ENCODE data around the gene ATP5F1D. TPM values are rescaled to one million over a fixed set of nuclear protein-coding genes. Genes with fewer than 3 reads are reported as not detected.
A peak's percentile ranks its signal among the peaks of the same experiment; 100 is the strongest.
"Not testable (repeated sequence)": the region's sequence is repeated elsewhere in the genome, so short reads cannot be mapped to it uniquely, and the experiment has no call there.

The ATP5F1D gene
- total RNA-seq, 2 donors from 2014 or later = 40.4 to 45.1 TPM

DNA sequence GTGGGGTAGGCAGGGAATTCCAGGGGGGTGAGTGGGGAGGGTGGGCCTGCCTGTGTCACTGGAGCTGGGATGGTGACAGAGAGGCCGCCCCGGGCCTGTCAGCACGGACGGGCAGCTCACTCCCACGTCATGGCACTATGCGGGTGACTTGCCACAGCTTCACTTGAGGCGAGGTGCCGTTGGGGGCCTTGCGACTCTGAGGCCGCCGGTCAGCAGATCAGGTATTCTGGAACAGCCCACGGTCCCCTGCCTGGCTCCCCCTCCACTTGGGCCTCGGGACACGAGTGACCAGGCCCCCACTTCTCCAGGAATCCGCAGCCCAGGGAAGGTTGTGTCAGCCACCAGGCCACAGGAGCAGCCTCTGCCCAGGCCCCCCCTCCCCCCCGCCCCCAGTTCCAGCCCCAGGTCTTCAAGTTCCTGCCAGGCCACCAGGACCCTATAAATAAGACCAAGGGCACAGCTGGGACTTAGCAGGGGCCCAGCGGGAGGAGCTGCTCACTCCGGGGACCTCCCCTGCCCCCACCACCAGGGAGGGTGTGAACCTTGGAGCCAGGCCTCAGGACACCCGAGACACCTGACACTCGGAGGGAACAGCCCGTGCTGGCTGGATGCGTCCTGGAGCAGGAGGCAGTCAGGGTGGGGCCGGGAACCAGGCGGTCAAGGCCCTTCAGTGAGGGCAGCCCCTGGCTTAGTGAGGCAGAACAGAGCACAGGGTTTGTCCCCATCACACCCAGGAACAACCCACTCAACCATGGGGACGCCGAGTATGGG is 4.1 kb downstream of the ATP5F1D start:
- TF ChIP-seq, protein P1, sequence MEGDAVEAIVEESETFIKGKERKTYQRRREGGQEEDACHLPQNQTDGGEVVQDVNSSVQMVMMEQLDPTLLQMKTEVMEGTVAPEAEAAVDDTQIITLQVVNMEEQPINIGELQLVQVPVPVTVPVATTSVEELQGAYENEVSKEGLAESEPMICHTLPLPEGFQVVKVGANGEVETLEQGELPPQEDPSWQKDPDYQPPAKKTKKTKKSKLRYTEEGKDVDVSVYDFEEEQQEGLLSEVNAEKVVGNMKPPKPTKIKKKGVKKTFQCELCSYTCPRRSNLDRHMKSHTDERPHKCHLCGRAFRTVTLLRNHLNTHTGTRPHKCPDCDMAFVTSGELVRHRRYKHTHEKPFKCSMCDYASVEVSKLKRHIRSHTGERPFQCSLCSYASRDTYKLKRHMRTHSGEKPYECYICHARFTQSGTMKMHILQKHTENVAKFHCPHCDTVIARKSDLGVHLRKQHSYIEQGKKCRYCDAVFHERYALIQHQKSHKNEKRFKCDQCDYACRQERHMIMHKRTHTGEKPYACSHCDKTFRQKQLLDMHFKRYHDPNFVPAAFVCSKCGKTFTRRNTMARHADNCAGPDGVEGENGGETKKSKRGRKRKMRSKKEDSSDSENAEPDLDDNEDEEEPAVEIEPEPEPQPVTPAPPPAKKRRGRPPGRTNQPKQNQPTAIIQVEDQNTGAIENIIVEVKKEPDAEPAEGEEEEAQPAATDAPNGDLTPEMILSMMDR (IDR thresholded peaks at IDR 0.05) = no peak
- Histone ChIP-seq H3K4me3 (peak overlapping the region; percentile 60), H3K4me1 (ENCODE audit: control insufficient read depth in 1 of 2, low read depth in 2 of 2) (peaks cover 41 to 65% of the 10 kb centered on the region in 2 donors), H3K27me3 (replicated peaks; ENCODE audit: insufficient read depth) (no peaks in the 10 kb centered on the region), H3K27ac (peak overlapping the region; percentile 87 to 100), H3K36me3 (no peaks in the 10 kb centered on the region), H3K9me3 (no peaks in the 10 kb centered on the region)
- no peak for ATAC-seq (ENCODE audit: insufficient number of reproducible peaks, low FRiP score, low read depth)
- no peak for DNase-seq (ENCODE audit: low spot score)

DNA sequence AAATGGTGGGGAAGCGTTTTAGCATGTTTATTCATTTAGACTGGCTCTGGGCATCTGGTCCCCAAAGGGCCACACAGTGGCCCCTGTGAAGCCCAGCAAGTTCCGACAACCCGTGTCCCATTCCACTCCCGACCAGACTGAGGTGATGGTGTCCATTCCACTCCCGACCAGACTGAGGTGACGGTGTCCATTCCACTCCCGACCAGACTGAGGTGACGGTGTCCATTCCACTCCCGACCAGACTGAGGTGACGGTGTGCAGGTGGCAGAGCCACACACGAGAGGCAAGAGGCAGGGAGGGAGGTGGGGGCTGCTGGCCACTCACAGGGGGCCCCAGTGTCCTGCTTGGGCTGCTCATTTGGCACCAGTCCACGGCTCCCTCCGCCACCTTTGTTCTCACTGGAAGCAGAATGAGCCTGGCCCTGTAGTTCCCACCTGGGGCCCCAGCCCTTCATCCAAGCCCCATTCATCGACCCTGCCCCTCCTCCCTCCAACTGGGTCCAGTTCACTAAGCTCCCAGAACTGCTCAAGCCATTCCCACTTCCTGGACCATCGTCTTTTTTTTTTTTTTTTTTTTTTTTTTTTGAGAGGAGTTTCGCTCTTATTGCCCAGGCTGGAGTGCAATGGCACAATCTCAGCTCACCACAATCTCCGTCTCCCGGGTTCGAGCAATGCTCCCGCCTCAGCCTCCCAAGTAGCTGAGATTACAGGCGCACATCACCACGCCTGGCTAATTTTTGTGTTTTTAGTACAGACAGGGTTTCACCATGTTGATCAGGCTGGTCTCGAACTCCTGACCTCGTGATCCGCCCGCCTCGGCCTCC is 4.9 kb downstream of the ATP5F1D start:
- not testable (repeated sequence) for ATAC-seq (ENCODE audit: insufficient number of reproducible peaks, low FRiP score, low read depth); H3K4me3 ChIP-seq; DNase-seq (ENCODE audit: low spot score); H3K9me3 ChIP-seq; H3K36me3 ChIP-seq; H3K27me3 ChIP-seq (replicated peaks; ENCODE audit: insufficient read depth)
- Histone ChIP-seq H3K27ac (peak overlapping the region; percentile 87 to 100), H3K4me1 (ENCODE audit: control insufficient read depth in 1 of 2, low read depth in 2 of 2) (peaks cover 35 to 59% of the 10 kb centered on the region in 2 donors)

DNA sequence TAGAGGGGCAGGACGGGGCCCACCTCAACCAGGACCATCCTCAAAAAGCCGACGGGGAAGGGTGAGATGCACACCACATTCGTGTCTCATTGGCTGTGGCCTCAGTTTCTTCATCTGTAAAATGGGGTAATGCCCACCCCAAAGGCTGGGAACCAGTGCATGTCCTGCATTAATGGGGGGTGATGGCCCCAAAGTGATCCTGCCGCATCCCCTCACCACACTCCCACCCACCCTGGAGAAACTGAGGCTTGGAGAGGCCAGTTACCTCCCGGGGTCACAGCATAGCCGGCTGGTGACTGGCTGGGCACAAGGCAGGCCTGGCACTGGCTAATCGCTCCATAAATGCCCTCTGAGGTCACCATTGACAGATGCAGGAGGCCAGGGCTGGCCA is 6.2 kb downstream of the ATP5F1D start:
- TF ChIP-seq, protein P1 (IDR thresholded peaks at IDR 0.05) = no peak
- H3K4me1 ChIP-seq (ENCODE audit: control insufficient read depth in 1 of 2, low read depth in 2 of 2) = peaks cover 29 to 57% of the 10 kb centered on the region in 2 donors
- peak overlapping the region; percentile 99 for H3K4me3 ChIP-seq
- ATAC-seq (ENCODE audit: insufficient number of reproducible peaks, low FRiP score, low read depth) (no peak), DNase-seq (ENCODE audit: low spot score) (no peak)
- H3K9me3 ChIP-seq = no peaks in the 10 kb centered on the region
- H3K27ac ChIP-seq = peak overlapping the region; percentile 100
- H3K27me3 ChIP-seq (replicated peaks; ENCODE audit: insufficient read depth) = no peaks in the 10 kb centered on the region
- H3K36me3 ChIP-seq = no peaks in the 10 kb centered on the region

DNA sequence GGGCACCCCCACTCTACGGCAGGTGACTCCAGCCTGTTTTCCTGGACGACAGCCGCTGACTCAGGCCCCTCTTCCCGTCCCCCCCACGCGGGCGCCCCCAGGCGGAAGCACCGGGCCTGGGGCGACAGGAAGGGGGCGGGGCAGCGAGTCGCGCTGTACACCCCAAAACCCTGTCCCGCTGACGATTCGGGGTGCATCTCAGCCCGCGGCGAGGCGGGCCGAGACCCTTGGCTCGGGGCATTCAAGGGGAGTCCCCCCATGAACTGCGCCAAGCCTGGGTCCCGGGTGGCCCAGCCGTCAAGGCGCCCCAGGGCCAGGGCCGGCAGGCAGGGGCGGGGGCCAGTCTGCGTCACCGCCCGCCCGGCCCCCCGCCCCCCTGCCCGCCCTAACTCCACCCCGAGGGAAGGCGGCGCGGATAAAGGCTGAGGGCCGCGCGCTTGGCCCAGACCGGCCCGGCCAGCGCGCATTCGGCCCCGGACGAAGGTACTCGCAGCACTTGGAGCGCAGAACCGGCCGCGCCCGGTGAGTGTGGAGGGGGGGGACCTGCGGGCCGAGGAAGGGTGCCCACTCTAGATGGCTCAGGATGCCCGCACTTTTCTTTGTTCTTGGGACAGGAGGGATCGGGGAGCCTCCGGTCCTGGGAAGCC is 6.7 kb downstream of the ATP5F1D start, which contains the start of gene MIDN:
Gene MIDN (plus strand): TSS at position 445 of the 647 bp plus-strand sequence. CDS start 1,714 bp downstream, outside the sequence.
- DNase-seq (ENCODE audit: low spot score) (no peak), ATAC-seq (ENCODE audit: insufficient number of reproducible peaks, low FRiP score, low read depth) (peak; percentile 4)
- Histone ChIP-seq H3K4me3 (peak within 1 kb of the TSS; percentile 99), H3K27me3 (replicated peaks; ENCODE audit: insufficient read depth) (no peaks in the 10 kb centered on the region), H3K36me3 (no peaks in the 10 kb centered on the region), H3K9me3 (no peaks in the 10 kb centered on the region), H3K4me1 (ENCODE audit: control insufficient read depth in 1 of 2, low read depth in 2 of 2) (peaks cover 25 to 52% of the 10 kb centered on the region in 2 donors), H3K27ac (peak within 1 kb of the TSS; percentile 100)
- TF ChIP-seq, protein P1 (IDR thresholded peaks at IDR 0.05) = no peak

DNA sequence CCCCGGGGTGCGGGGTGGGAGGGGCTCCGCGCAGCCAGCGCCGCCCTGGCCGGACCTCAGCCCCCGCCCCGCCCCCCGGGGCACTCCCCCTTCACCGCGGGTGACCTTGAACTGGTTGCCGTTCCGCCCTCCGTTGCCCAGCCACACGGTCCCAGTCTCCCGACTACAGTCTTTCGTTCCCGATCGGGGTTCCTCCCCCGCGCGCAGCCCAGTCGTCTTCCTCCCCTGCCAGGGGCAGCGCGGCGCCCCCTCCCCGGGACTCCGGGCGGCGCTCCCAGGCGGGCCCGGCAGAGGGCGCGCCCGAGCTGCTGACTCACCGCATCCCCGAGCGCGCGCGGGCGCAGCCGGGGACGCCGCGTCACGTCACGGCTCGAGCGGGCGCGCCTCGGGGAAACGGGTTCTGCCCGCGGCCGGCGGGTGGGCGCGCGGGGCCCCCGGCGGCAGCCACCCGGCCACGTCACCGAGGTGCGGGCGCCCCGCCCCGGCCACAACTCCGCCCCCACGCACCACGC is 7.3 kb downstream of the ATP5F1D start:
- TF ChIP-seq, protein P1 (IDR thresholded peaks at IDR 0.05) = peak; percentile 82
- DNase-seq (ENCODE audit: low spot score) (no peak), ATAC-seq (ENCODE audit: insufficient number of reproducible peaks, low FRiP score, low read depth) (peak; percentile 0)
- no peaks in the 10 kb centered on the region for H3K27me3 ChIP-seq (replicated peaks; ENCODE audit: insufficient read depth)
- no peaks in the 10 kb centered on the region for H3K9me3 ChIP-seq
- H3K4me1 ChIP-seq (ENCODE audit: control insufficient read depth in 1 of 2, low read depth in 2 of 2) = peaks cover 25 to 51% of the 10 kb centered on the region in 2 donors
- H3K36me3 ChIP-seq = no peaks in the 10 kb centered on the region
- H3K27ac ChIP-seq = peak overlapping the region; percentile 100
- peak overlapping the region; percentile 99 for H3K4me3 ChIP-seq
